HK-2 (cell line): ENCODE measurements around the gene UGT1A7.
"Not testable (repeated sequence)": the region's sequence is repeated elsewhere in the genome, so short reads cannot be mapped to it uniquely, and the experiment has no call there.

ENCODE experiments used
- DNase-seq: peaks from one replicate; pipeline ENCODE4 v3.0.0-alpha.2; 2018; ENCODE audit not compliant: unreplicated experiment

UGT1A7 gene

DNA sequence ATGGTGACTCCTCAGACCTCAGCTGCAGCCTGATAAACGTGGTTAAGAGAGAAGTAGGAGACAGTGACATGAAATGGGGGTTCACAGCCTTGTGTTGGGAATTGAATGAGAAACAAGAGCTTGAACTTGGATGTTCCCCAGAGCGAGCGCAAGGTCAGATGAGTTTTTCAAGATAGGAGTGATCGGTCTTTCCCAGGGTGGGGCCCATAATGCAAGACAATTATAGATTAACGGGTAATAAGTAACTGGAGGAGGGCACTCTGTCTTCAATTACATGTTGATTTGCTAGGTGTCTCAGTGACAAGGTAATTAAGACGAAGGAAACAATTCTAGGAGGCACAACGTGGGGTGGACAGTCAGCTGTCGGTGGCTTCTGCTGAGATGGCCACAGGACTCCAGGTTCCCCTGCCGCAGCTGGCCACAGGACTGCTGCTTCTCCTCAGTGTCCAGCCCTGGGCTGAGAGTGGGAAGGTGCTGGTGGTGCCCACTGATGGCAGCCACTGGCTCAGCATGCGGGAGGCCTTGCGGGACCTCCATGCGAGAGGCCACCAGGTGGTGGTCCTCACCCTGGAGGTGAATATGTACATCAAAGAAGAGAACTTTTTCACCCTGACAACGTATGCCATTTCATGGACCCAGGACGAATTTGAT, 31.0 kb downstream of the UGT1A7 start, which contains the start of gene UGT1A5:
TSS of gene UGT1A5 (plus strand) at position 297 of the 651 bp plus-strand sequence. CDS start at position 382, 85 bp downstream.
- DNase-seq = no peak

DNA sequence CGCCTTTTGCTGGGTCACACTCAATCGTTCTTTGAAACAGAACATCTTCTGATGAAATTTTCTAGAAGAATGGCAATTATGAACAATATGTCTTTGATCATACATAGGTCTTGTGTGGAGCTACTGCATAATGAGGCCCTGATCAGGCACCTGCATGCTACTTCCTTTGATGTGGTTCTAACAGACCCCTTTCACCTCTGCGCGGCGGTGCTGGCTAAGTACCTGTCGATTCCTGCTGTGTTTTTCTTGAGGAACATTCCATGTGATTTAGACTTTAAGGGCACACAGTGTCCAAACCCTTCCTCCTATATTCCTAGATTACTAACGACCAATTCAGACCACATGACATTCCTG, 31.5 kb downstream of the UGT1A7 start:
- no peak for DNase-seq

DNA sequence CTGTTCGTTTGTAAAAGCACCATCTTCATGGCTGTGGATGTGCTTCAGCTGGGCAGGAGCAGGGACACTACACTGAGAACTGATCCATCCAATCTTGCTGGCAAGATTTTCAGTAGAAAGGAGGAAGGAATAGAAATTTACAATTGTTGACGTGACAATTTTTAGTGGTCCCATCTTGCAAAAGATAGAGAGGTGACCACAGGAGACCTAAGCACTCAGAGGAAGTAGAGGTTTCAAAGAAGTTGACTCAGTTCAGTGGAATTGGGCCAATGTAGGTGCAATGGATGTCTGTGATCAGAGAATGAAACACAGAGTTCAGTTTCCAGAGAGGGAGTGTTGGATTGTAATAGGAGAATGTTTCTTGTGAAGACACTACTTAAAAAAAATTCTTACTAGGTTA, 32.4 kb downstream of the UGT1A7 start:
- no peak for DNase-seq

DNA sequence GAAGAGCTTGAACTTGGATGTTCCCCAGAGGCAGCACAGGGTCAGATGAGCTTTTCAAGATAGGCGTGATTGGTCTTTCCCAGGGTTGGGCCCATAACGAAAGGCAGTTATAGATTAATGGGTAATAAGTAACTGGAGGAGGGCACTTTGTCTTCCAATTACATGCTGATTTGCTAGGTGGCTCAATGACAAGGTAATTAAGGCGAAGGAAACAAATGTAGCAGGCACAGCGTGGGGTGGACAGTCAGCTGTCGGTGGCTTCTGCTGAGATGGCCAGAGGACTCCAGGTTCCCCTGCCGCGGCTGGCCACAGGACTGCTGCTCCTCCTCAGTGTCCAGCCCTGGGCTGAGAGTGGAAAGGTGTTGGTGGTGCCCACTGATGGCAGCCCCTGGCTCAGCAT, 36.9 kb downstream of the UGT1A7 start, which contains the start of gene UGT1A4:
TSS of gene UGT1A4 (plus strand) at position 185 of the 400 bp plus-strand sequence. CDS start at position 270, 85 bp downstream.
- DNase-seq = no peak

DNA sequence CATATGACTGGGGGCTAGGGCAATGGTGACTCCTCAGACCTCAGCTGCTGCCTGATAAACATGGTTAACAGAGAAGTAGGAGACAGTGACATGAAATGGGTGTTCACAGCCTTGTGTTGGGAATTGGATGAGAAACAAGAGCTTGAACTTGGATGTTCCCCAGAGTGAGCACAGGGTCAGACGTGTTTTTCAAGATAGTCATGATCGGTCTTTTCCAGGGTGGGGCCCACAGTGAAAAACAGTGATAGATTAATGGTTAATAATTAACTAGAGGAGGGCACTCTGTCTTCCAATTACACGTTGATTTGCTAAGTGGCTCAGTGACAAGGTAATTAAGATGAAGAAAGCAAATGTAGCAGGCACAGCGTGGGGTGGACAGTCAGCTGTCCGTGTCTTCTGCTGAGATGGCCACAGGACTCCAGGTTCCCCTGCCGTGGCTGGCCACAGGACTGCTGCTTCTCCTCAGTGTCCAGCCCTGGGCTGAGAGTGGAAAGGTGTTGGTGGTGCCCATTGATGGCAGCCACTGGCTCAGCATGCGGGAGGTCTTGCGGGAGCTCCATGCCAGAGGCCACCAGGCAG, 47.1 kb downstream of the UGT1A7 start, which contains the start of gene UGT1A3:
TSS of gene UGT1A3 (plus strand) at position 320 of the 579 bp plus-strand sequence. CDS start at position 405, 85 bp downstream.
- no peak for DNase-seq

DNA sequence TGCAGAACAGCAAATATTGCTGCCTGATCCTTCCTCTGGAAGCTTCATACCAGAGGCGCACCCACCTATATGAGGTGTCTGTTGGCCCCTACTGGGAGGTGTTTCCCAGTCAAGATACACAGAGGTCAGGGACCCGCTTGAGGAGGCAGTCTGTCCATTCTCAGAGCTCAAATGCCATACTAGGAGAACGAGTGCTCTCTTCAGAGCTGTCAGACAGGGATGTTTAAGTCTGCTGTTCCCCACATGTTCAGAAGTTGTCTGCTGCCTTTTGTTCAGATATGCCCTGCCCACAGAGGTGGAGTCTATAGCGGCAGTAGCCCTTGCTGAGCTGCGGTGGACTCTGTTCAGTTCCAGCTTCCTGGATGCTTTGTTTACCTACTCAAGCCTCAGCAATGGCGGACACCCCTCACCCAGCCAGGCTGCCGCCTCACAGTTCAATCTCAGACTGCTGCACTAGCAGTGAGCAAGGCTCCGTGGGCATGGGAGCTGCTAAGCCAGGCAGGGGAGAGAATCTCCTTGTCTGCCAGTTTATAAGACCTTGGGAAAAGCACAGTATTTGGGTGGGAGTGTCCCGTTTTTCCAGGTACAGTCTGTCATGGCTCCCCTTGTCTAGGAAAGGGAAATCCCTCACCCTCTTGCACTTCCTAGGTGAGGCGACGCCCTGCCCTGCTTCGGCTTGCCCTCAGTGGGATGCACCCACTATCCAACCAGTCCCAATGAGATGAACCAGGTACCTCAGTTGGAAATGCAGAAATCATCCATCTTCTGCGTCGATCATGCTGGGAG, 55.4 kb downstream of the UGT1A7 start:
- DNase-seq = not testable (repeated sequence)

DNA sequence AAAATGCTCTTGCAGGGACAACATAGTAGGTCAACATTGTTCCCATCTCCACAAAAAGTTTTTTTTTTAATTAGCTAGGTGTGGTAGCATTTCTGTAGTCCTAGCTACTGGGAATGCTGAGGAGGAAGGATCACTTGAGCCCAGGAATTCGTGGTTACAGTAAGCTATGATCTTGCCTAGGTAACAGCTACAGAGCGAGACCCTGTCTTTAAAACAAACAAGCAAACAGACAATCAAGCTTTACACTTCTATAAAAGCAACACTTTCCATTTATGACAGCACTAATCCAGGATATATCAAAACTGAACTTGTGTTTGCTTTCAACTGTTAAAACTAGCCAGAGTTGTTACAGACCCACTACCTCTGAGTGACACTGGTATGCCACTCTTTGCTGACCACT, 59.2 kb downstream of the UGT1A7 start:
- no peak for DNase-seq

DNA sequence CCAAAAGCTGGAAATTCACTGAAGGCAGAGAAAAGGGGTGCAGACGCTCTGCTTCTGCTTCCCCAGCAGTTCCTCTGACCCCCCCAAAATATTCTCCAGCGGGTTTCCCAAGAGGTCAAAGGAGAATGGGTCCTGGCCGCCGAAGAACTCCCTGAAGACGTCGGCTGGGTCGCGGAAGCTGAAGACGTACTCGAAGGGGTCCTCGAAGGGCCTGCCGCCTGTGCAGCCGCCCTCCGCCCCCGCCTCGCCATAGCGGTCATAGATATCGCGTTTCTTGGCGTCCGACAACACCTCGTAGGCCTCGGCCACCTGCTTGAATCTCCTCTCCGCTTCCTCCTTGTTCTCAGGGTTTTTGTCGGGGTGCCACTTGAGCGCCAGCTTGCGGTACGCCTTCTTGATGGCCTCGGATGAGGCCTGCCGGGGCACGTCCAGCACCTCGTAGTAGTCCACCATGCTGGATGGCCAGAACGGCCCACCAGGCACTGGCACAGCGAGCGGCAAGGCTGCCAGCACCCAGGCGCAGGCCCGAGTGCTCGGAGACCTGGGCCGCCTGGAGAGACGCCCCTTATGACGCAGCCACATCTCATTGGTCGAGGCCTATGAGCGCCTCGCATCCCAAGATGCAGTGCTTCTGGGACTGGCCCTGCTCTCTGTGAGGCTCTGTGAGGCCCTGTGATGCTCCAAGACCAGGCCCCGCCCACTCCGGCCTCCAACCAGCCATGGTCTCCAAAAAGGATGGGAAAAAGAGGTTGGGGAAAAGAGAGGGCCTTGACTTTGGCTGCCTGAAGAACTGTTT, 62.0 kb downstream of the UGT1A7 start:
- DNase-seq = no peak

DNA sequence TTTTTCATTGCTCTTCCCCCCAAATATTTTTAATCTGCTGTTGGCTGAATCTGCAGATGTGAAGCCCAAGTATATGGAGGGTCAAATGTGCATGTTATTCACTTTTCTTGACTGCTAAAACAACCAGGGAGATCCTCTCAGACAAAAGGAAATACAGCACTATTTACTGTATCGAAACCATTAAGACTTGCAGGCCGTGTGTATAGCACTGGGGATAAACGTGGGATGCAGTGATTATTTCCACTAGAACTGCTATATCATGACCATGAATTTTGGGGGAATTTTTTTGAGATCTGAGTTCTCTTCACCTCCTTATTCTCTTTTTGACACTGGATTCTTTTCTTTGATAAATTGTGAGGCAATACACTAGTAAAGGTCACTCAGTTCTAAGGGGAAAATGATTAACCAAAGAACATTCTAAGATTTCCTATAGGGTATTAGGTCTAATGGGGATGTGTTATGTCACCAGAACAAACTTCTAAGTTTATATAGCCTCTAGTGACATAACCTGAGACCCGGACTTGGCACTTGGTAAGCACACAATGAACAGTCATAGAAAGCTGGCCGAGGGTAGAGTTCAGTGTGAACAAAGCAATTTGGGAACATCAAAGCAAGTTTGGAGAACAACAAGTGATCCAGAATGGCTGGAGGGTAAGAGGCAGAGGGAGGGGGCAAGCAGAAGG, 63.5 kb downstream of the UGT1A7 start:
- DNase-seq = no peak

DNA sequence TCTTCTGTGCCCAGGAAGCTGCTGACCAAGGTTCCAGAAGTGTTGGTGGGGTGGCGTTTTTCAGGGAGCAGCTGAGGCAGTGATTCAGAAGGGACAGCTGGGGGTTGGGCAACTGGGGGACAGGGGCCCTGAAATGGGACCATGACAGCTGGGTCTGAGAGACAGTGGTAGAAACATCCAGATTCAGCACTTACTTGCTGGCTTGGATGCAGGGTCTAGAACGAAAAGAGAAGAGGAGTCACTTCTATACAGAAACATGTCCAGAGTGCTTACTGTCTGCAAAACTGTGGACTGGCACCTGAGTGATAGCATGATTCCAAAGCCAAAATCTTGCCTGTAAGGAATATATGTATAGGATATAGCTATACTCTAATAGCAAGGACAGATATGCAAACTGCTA, 64.1 kb downstream of the UGT1A7 start:
- not testable (repeated sequence) for DNase-seq

DNA sequence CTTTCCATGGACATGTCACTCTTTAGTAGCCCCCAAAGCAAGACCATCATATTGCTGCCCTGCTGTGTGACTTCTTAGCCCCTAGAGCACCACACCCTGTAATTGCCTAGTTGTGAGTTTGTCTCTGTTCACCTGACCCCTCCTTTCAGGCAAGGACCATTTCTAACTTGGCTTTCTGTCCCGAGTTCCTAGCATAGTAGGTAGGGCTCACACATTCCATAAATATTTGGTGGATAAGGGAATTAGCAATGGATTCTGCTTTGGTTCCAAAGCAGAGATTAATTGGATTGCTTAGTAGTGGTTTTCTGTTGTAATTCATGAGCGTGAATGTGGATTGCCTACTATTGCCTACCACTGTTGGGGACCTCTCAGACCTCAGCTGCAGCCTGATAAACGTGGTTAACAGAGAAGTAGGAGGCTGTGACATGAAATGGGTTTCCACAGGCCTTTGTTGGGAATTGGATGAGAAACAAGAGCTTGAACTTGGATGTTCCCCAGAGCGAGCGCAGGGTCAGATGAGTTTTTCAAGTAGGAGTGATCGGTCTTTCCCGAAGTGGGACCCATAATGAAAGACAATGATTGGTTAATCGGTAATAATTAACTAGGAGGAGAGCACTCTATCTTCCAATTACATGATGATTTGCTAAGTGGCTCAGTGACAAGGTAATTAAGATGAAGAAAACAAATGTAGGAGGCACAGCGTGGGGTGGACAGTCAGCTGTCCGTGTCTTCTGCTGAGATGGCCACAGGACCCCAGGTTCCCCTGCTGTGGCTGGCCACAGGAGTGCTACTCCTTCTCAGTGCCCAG, 65.0 kb downstream of the UGT1A7 start:
- DNase-seq = no peak

DNA sequence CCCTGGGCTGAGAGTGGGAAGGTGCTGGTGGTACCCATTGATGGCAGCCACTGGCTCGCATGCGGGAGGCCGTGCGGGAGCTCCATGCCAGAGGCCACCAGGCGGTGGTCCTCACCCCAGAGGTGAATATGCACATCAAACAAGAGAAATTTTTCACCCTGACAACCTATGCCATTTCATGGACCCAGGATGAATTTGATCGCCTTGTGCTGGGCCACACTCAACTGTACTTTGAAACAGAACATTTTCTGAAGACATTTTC, 65.5 kb downstream of the UGT1A7 start:
- no peak for DNase-seq

DNA sequence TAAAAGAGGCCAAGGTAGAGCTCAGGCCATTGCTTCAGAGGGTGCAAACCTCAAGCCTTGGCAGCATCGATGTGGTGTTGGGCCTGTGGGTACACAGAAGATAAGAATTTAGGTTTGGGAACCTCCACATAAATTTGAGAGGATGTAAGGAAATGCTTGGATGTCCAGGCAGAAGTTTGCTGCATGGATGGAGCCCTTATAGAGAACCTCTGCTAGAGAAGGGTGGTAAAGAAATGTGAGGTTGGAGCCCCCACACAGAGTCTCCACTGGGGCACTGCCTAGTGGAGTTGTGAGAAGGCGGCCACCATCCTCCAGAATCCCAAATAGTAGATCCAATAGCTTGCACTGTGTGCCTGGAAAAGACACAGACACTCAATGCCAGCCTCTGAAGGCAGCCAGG, 69.0 kb downstream of the UGT1A7 start:
- not testable (repeated sequence) for DNase-seq

DNA sequence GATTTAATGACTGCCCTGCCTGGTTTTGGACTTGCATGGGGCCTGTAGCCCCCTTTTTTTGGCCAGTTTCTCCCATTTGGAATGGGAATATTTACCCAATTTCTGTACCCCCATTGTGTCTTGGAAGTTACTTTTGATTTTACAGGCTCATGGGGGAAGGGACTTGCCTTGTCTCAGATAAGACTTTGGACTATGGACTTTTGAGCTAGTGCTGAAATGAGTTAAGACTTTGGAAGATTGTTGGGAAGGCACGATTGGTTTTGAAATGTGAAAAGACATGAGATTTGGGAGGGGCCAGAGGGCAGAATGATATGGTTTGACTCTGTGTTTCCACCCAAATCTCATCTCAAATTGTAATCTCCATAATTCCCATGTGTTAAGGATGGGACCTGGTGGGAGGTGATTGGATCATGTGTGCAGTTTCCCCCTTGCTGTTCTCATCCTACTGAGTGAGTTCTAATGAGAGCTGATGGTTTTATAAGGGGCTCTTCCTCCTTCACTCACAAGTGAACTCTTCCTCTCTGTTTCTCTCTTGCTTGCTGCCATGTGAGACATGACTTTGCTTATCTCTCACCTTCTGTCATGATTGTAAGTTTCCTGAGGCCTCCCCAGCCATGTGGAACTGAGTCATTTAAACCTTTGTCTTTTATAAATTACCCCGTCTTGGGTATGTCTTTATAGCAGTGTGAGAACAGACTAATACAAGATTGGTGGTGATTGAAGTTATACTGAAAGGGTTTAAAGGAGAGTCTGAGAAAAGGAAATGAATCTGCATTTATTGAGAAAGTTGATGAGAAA, 69.7 kb downstream of the UGT1A7 start:
- not testable (repeated sequence) for DNase-seq

DNA sequence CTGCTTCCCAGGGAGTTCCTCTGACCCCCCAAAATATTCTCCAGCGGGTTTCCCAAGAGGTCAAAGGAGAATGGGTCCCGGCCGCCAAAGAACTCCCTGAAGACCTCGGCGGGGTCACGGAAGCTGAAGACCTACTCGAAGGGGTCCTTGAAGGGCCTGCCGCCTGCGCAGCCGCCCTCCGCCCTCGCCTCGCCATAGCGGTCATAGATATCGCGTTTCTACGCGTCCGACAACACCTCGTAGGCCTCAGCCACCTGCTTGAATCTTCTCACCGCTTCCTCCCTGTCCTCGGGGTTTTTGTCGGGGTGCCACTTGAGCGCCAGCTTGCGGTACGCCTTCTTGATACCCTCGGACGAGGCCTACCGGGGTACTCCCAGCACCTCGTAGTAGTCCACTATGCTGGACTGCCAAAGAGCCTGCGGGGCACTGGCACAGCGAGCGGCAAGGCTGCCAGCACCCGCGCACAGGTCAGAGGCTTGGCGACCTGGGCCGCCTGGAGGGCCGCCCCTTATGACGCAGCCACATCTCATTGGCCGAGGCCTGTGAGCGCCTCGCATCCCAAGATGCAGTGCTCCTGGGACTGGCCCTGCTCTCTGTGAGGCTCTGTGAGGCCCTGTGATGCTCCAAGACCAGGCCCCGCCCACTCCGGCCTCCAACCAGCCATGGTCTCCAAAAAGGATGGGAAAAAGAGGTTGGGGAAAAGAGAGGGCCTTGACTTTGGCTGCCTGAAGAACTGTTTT, 73.3 kb downstream of the UGT1A7 start:
- no peak for DNase-seq

DNA sequence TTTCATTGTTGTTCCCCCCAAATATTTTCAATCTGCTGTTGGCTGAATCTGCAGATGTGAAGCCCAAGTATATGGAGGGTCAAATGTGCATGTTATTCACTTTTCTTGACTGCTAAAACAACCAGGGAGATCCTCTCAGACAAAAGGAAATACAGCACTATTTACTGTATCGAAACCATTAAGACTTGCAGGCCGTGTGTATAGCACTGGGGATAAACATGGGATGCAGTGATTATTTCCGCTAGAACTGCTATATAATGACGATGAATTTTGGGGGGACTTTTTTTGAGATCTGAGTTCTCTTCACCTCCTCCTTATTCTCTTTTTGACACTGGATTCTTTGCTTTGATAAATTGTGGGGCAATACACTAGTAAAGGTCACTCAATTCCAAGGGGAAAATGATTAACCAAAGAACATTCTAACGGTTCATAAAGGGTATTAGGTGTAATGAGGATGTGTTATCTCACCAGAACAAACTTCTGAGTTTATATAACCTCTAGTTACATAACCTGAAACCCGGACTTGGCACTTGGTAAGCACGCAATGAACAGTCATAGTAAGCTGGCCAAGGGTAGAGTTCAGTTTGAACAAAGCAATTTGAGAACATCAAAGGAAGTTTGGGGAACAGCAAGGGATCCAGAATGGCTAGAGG, 74.9 kb downstream of the UGT1A7 start:
- DNase-seq = no peak

DNA sequence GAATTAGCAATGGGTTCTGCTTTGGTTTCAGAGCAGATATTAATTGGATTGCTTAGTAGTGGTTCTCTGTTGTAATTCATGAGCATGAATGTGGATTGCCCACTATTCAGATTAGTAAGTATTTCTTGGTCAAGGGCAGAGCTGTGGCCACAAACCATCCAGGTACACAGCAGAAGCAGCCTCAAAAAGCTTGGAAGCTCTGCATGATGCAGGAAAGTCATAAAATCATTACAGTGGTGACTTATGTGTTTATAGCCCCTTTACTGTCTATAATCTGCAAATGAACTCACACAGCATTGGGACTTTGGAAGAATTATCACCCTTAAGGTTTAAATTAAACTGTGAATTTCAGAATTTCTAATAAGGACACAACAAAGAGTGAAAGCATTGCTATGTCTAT, 76.4 kb downstream of the UGT1A7 start:
- DNase-seq = no peak

DNA sequence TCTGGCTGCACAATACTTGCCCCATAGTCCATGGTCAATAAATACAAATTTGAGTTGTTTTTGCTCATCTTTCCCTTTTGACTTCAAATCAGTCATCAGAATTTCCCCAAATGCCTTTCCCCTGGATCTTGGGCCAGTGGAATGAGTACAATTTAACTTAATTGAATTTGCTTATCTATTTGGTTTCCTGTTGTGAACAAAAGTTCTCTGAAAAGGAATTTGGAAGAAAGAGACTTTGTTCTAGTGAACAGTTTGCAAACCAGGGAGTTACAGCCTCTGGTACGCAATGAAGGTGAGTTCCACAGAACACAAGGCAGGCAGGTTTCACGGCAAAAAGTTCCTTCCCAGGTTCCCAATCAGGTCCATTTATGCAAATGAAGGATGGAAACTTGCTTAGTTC, 77.1 kb downstream of the UGT1A7 start:
- DNase-seq = no peak

DNA sequence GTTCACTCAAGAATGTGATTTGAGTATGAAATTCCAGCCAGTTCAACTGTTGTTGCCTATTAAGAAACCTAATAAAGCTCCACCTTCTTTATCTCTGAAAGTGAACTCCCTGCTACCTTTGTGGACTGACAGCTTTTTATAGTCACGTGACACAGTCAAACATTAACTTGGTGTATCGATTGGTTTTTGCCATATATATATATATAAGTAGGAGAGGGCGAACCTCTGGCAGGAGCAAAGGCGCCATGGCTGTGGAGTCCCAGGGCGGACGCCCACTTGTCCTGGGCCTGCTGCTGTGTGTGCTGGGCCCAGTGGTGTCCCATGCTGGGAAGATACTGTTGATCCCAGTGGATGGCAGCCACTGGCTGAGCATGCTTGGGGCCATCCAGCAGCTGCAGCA, 78.3 kb downstream of the UGT1A7 start, which contains the start of gene UGT1A1:
TSS of gene UGT1A1 (plus strand) at position 228 of the 400 bp plus-strand sequence. CDS start at position 246, 18 bp downstream.
- no peak for DNase-seq
